HG03354 (cell line): ENCODE results near the gene CDC6.

Experiments used
- ATAC-seq: cut with Tn5 transposase; IDR thresholded peaks from one replicate; pipeline ENCODE4 v1.9.1; 2021; ENCODE audit warnings: mild to moderate bottlenecking; ENCODE audit not compliant: unreplicated experiment, poor library complexity, severe bottlenecking

The CDC6 gene

DNA sequence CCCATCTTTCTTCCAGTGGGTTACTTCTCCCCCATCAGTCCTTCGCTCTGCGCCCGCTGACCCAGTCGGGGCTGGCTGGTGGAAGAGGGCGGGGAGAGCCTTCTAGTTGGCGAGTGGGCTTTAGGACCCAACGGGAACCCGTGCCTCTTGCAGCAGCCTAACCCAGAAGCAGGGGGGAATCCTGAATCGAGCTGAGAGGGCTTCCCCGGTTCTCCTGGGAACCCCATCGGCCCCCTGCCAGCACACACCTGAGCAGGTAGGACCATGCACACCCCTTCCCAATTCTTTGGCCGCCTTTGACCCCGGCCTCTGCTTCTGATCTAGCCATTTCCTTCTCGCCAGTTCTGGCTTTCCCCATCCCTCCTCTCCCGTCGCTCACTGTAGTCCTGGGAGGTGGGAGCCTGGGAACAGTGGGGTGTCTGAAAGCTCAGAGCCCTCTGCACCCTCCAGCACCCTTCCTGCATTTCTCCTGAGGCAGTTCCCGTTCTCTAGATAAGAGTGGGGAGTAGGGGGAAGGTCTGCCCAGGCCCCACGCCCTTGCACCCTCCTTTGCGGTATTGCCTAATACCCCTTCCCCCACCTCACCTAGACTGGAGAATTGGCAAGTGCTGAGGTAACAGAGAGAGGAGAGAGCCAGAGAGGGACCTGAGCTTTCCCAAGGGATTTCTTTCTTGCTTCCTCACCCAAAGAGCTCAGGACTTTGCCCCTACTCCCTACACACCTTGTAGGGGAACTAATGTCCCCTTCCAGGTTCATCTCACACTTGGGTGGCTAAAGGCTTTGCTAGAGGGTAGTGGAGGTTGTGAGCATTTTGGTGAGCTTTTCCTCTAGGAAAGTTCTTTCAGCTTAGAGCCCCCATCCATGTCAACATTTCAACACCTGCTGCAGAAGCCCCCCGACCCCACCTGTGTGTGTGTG is 21.6 kb downstream of the CDC6 start, which contains the start of gene RARA:
RARA (plus strand) TSS at position 150 of the 918 bp plus-strand sequence. CDS start 22,039 bp downstream, outside the sequence.
- ATAC-seq, result no peak

DNA sequence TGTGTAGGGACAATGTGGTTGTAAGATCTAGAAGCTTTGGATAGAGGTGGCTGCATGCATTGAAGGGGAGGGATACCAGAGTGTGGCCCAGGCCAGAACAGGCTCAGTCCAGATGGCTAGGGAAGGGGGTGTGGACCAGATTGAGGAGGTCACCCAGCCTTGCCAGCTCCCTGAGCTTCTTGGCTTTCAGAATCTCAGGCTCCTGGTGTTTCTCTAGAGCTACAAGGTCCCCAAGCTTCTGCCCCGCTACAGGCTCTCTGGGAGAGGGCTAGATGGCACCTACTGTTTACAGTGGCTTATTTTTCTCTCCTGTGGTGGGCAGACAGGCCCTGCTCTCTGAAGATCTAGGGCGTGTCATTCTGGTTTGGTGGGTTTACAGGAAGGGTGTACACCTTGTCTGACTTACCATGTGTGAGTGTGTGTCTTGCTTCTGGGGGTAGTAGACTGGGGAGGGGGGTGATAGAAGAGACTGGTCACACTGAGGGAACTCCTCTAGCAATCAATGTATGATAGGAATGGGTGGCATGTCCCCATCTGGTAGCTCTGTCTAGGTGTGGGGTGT is 22.4 kb downstream of the CDC6 start:
- no peak for ATAC-seq

GRCh38 chr17:40310882-40311391 is 23.3 kb downstream of the CDC6 start:
- ATAC-seq, result no peak

- ATAC-seq, result no peak
Observed at GRCh38 chr17:40311575-40311974, 23.9 kb downstream of the CDC6 start.

- ATAC-seq, result no peak
Observed at GRCh38 chr17:40312131-40312731, 24.6 kb downstream of the CDC6 start.

- ATAC-seq, result no peak
Observed at GRCh38 chr17:40312893-40313667, 25.4 kb downstream of the CDC6 start.

DNA sequence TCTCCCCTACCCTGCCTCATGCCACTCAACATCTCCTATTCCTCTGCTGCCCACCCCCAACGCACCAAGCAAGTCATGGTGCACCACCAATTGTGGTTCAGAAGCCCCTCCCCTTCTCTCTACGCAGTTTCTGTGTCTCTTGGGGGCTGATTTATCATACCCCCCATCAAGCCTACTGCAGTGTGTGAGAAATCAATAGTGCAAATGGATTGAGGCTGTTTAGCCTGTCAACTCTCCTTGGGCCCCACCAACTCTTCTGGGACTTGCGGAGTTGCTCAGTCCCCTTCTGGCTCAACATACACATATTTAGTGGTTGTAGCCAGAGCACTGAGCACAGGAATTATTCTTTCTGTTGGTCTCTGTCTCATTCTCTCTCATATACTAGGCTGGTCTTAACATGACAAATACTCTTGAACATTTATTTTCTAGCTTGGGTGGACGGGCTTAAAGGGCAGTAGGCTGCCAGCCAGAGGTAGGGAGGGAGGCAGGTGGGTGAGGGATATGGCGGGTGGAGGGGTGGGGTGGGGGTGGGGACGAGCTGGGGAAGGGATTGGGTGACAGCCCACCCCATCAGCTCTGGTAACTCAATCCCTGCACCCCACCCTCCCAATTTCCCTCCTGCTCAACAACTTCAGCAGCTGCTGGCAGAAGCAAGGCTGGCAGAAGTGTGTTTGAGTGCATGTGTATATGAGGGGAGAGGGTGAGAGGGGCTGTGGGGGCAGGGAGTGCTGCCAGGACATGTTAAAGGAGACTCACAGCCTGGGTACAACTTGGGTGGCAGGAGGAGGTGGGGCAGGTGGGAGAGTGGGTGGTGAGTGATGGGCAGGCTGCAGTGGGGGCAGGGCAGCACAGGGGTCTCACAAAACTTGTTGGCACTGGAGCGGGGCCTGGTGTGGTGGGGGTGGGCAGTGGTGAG is 26.2 kb downstream of the CDC6 start:
- no peak for ATAC-seq

GRCh38 chr17:40314584-40314956 is 26.9 kb downstream of the CDC6 start:
- ATAC-seq, result no peak

GRCh38 chr17:40315206-40315605 is 27.5 kb downstream of the CDC6 start:
- no peak for ATAC-seq

GRCh38 chr17:40315678-40316570 is 28.2 kb downstream of the CDC6 start:
- no peak for ATAC-seq

DNA sequence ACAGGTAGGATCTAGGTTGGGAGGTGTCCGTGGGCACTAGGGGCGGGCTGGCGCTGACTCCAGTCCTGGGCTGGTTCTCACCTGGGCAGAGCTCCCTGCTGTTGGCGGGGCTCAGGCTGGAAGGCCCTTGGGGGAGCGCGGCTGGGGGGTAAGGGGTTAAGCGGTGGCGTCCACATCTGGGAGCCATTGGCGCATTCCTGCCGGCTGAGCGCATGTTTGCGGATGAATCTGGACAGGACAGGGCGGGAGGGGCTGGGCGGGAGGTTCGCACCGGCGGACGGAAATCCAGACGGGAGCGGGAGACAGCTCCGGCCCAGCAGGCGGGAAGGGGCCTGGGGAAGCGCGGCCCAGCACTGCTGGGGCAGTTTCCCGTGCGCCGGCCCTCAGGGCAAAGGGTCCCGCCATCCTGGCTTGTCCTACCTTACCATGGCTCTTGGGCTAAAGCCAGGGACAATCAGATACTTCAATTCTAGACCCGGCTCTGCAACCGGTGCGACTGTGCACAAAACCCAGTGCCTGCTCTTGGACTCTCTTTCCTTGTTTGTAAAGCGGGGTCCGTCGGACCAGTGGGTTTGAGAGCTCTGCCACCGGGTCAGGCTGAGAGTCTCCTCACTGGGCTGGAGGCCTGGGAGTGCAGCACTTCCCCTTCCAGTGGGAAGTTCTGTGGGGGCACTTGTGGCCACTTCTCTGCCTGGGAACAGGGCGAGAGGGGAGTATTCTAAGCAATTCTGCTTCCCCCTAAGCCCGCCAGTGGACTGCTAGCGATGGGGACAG is 29.1 kb downstream of the CDC6 start:
- no peak for ATAC-seq

DNA sequence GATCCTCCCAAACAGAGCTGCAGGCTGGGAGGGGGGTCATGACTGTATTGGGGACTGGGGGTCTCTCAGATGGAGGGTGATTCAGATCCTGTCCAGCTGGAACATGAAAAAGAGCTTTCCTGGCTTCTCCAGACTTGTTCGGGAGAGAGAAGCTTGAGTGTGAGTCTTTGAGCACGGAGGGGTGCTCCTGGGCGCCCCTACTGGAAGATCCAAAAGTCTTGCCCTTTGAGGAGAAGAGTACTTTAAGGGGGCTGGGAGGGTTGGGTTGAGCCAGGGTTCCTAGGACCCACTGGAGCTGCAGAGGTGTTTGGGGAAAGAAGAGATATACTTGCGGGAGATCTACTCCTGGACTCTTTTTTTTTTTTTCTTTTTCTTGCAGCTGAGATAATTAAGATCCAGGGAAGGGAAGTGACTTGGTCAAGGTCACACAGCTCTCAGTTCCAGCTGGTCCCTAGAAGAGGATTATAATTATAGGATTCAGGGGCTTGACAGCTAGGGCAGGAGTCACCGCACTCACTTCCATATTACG is 29.7 kb downstream of the CDC6 start:
- ATAC-seq, result no peak

GRCh38 chr17:40317880-40318829 is 30.5 kb downstream of the CDC6 start:
- ATAC-seq, result peak; percentile 61

GRCh38 chr17:40318830-40319391 is 31.2 kb downstream of the CDC6 start:
- ATAC-seq, result no peak

- no peak for ATAC-seq
Observed at GRCh38 chr17:40319651-40320540, 32.2 kb downstream of the CDC6 start.
